Adipocyte (in vitro differentiated cells): ENCODE data around the gene MACIR.

Source experiments
- DNase-seq: peaks from one replicate; pipeline ENCODE4 v3.0.0-alpha.2; 2015; ENCODE audit warnings: low read depth
- H3K27me3 ChIP-seq: replicated peaks from 2 replicates; pipeline ENCODE4 v1.7.0; 2013; ENCODE audit warnings: mild to moderate bottlenecking, low read length, moderate library complexity; ENCODE audit not compliant: control insufficient read depth, insufficient read depth
- H3K36me3 ChIP-seq: 2 replicates; pipeline ENCODE4 v1.7.0; 2013; ENCODE audit warnings: low read length, mild to moderate bottlenecking, moderate library complexity; ENCODE audit not compliant: control insufficient read depth, insufficient read depth, severe bottlenecking
- H3K4me1 ChIP-seq: 2 replicates; pipeline ENCODE4 v1.7.0; 2013; ENCODE audit warnings: mild to moderate bottlenecking, low read length, moderate library complexity; ENCODE audit not compliant: control insufficient read depth, insufficient read depth
- H3K4me3 ChIP-seq: 2 replicates; pipeline ENCODE4 v1.7.0; 2013; ENCODE audit warnings: mild to moderate bottlenecking, low read length, moderate library complexity
- H3K9ac ChIP-seq: 2 replicates; pipeline ENCODE4 v1.7.0; 2013; ENCODE audit warnings: mild to moderate bottlenecking, low read length, moderate library complexity
- H3K9me3 ChIP-seq: 2 replicates; pipeline ENCODE4 v1.7.0; 2013; ENCODE audit warnings: mild to moderate bottlenecking, low read length, moderate library complexity; ENCODE audit not compliant: control insufficient read depth

MACIR gene

GRCh38 chr5:103224118-103224893, 34.3 kb upstream of the MACIR start:
- Histone ChIP-seq H3K4me1 (no peaks in the 10 kb centered on the region), H3K27me3 (no peaks in the 10 kb centered on the region), H3K36me3 (no peaks in the 10 kb centered on the region), H3K4me3 (peak overlapping the region; percentile 43), H3K9ac (no peak overlapping the region), H3K9me3 (no peaks in the 10 kb centered on the region)
- peak; percentile 88 for DNase-seq

GRCh38 chr5:103224894-103225246, 33.7 kb upstream of the MACIR start:
- Histone ChIP-seq H3K36me3 (no peaks in the 10 kb centered on the region), H3K4me1 (no peaks in the 10 kb centered on the region), H3K4me3 (no peak overlapping the region), H3K9ac (no peak overlapping the region), H3K9me3 (no peaks in the 10 kb centered on the region), H3K27me3 (no peaks in the 10 kb centered on the region)
- no peak for DNase-seq

- Histone ChIP-seq H3K9ac (no peak overlapping the region), H3K4me1 (no peaks in the 10 kb centered on the region), H3K36me3 (no peaks in the 10 kb centered on the region), H3K9me3 (no peaks in the 10 kb centered on the region), H3K27me3 (no peaks in the 10 kb centered on the region), H3K4me3 (no peak overlapping the region)
- DNase-seq, result peak; percentile 45
These were observed 30.5 kb upstream of the MACIR start for GRCh38 chr5:103228061-103228460.

- no peak for DNase-seq
- Histone ChIP-seq H3K9me3 (no peaks in the 10 kb centered on the region), H3K4me3 (no peak overlapping the region), H3K36me3 (no peaks in the 10 kb centered on the region), H3K27me3 (no peaks in the 10 kb centered on the region), H3K4me1 (no peaks in the 10 kb centered on the region), H3K9ac (no peak overlapping the region)
These were observed 30.0 kb upstream of the MACIR start for GRCh38 chr5:103228588-103228987.

GRCh38 chr5:103232393-103232999, 26.1 kb upstream of the MACIR start:
- H3K9me3 ChIP-seq, result no peaks in the 10 kb centered on the region
- no peaks in the 10 kb centered on the region for H3K27me3 ChIP-seq
- peak; percentile 35 for DNase-seq
- H3K4me3 ChIP-seq, result no peak overlapping the region
- peaks cover 6% of the 10 kb centered on the region for H3K4me1 ChIP-seq
- H3K36me3 ChIP-seq, result no peaks in the 10 kb centered on the region
- no peak overlapping the region for H3K9ac ChIP-seq

- peak; percentile 43 for DNase-seq
- Histone ChIP-seq H3K9me3 (peaks cover under 1% of the 10 kb centered on the region), H3K36me3 (no peaks in the 10 kb centered on the region), H3K9ac (no peak overlapping the region), H3K27me3 (no peaks in the 10 kb centered on the region), H3K4me3 (no peak overlapping the region), H3K4me1 (peaks cover 6% of the 10 kb centered on the region)
These were observed 24.2 kb upstream of the MACIR start for GRCh38 chr5:103234239-103234975.

GRCh38 chr5:103235891-103236290, 22.7 kb upstream of the MACIR start:
- Histone ChIP-seq H3K4me1 (peaks cover 6% of the 10 kb centered on the region), H3K27me3 (no peaks in the 10 kb centered on the region), H3K36me3 (no peaks in the 10 kb centered on the region), H3K9me3 (peaks cover 5% of the 10 kb centered on the region), H3K4me3 (no peak overlapping the region), H3K9ac (no peak overlapping the region)
- no peak for DNase-seq

- DNase-seq, result no peak
- Histone ChIP-seq H3K9ac (no peak overlapping the region), H3K9me3 (peaks cover 5% of the 10 kb centered on the region), H3K36me3 (no peaks in the 10 kb centered on the region), H3K4me1 (peaks cover 6% of the 10 kb centered on the region), H3K4me3 (no peak overlapping the region), H3K27me3 (no peaks in the 10 kb centered on the region)
These were observed 20.8 kb upstream of the MACIR start for GRCh38 chr5:103237778-103238177.

GRCh38 chr5:103243665-103244064, 14.9 kb upstream of the MACIR start:
- no peak overlapping the region for H3K4me3 ChIP-seq
- DNase-seq, result no peak
- no peaks in the 10 kb centered on the region for H3K27me3 ChIP-seq
- H3K4me1 ChIP-seq, result no peaks in the 10 kb centered on the region
- peaks cover 5% of the 10 kb centered on the region for H3K9me3 ChIP-seq
- H3K9ac ChIP-seq, result no peak overlapping the region
- no peaks in the 10 kb centered on the region for H3K36me3 ChIP-seq

GRCh38 chr5:103244398-103244797, 14.2 kb upstream of the MACIR start:
- H3K4me1 ChIP-seq, result no peaks in the 10 kb centered on the region
- no peak overlapping the region for H3K9ac ChIP-seq
- no peaks in the 10 kb centered on the region for H3K27me3 ChIP-seq
- no peak for DNase-seq
- H3K36me3 ChIP-seq, result no peaks in the 10 kb centered on the region
- H3K9me3 ChIP-seq, result peaks cover 5% of the 10 kb centered on the region
- H3K4me3 ChIP-seq, result no peak overlapping the region

- no peaks in the 10 kb centered on the region for H3K27me3 ChIP-seq
- no peaks in the 10 kb centered on the region for H3K36me3 ChIP-seq
- no peaks in the 10 kb centered on the region for H3K4me1 ChIP-seq
- H3K4me3 ChIP-seq, result no peak overlapping the region
- H3K9me3 ChIP-seq, result no peaks in the 10 kb centered on the region
- H3K9ac ChIP-seq, result no peak overlapping the region
- DNase-seq, result no peak
These were observed 12.8 kb upstream of the MACIR start for GRCh38 chr5:103245761-103246160.
